H1 (cell line): Measurements from ENCODE around the gene BAZ2B.

Source experiments
- CBX5 ChIP-seq: fragments of 300-800, 300-1000 bp; sonication (generic); IDR thresholded peaks from 2 replicates; pipeline ENCODE4 v1.7.1; 2016; ENCODE audit warnings: antibody characterized with exemption, low read length, low read depth
- CHD2 ChIP-seq: IDR thresholded peaks from 2 replicates; pipeline ENCODE4 v1.6.1; 2012; ENCODE audit warnings: low read length, improper control_type of control experiment
- CTCF ChIP-seq, 3 experiments: IDR thresholded peaks; 1 replicate in 2 of 3; 2 replicates in 1 of 3; pipeline versions ENCODE4 v1.5.1 to v1.6.1; 2011; ENCODE audit warnings: low read length in 3 of 3, mild to moderate bottlenecking in 3 of 3, inconsistent platforms in 2 of 3, low read depth in 1 of 3, moderate library complexity in 1 of 3; ENCODE audit not compliant: insufficient read depth in 1 of 3; ENCODE audit errors: control extremely low read depth in 1 of 3
- EP300 ChIP-seq, 2 experiments: IDR thresholded peaks; 1 replicate in 1 of 2; 2 replicates in 1 of 2; pipeline ENCODE4 v1.6.1; 2011 to 2012; ENCODE audit warnings: low read depth in 2 of 2, low read length in 2 of 2, mild to moderate bottlenecking in 2 of 2, borderline replicate concordance in 1 of 2, inconsistent platforms in 1 of 2, moderate library complexity in 1 of 2
- POLR2A ChIP-seq, 2 experiments: IDR thresholded peaks; 1 replicate in 1 of 2; 2 replicates in 1 of 2; pipeline ENCODE4 v1.6.1; 2011; ENCODE audit warnings: low read depth in 2 of 2, low read length in 2 of 2, mild to moderate bottlenecking in 2 of 2; ENCODE audit errors: control extremely low read depth in 1 of 2
- POLR2AphosphoS5 ChIP-seq: IDR thresholded peaks from 2 replicates; pipeline ENCODE4 v1.6.1; 2011; ENCODE audit warnings: low read depth, low read length
- POU5F1 ChIP-seq: IDR thresholded peaks from 2 replicates; pipeline ENCODE4 v1.6.1; 2011; ENCODE audit warnings: low read depth, mild to moderate bottlenecking, low read length, moderate library complexity
- RAD21 ChIP-seq, 2 experiments: IDR thresholded peaks in 1 of 2; conservative IDR thresholded peaks in 1 of 2; 2 replicates each; pipeline ENCODE4 v1.6.1; 2011; ENCODE audit warnings: low read depth in 2 of 2, low read length in 2 of 2, improper control_type of control experiment in 1 of 2, inconsistent platforms in 1 of 2, mild to moderate bottlenecking in 1 of 2, moderate library complexity in 1 of 2
- TEAD4 ChIP-seq: IDR thresholded peaks from 2 replicates; pipeline ENCODE4 v1.6.1; 2012; ENCODE audit warnings: low read depth, low read length, inconsistent platforms, mixed read lengths
- TF ChIP-seq, protein P1 (sequence below): IDR thresholded peaks from 2 replicates; pipeline ENCODE4 v1.6.1; 2011; ENCODE audit warnings: low read length, improper control_type of control experiment

- TF ChIP-seq TEAD4, result no peak
- no peak for TF ChIP-seq EP300 (IDR thresholded peaks at IDR 0.05; ENCODE audit: borderline replicate concordance in 1 of 2, low read depth in 2 of 2, low read length in 2 of 2)
- TF ChIP-seq CHD2, result no peak
- peak in 2 of 3 experiments; percentile 23 to 25; a peak in 2 of 4 replicates for TF ChIP-seq CTCF (IDR thresholded peaks at IDR 0.05; ENCODE audit: control extremely low read depth in 1 of 3, insufficient read depth in 1 of 3, low read depth in 1 of 3, low read length in 3 of 3)
- TF ChIP-seq RAD21 (IDR thresholded peaks at IDR 0.05 in 1 of 2, conservative IDR thresholded peaks at IDR 0.05 in 1 of 2; ENCODE audit: low read depth in 2 of 2, low read length in 2 of 2), result peak; percentile 32 to 44; a peak in 3 of 4 replicates
- TF ChIP-seq POLR2AphosphoS5, result no peak
- TF ChIP-seq CBX5, result no peak
- TF ChIP-seq POLR2A (IDR thresholded peaks at IDR 0.05; ENCODE audit: control extremely low read depth in 1 of 2, low read depth in 2 of 2, low read length in 2 of 2), result no peak
- no peak for TF ChIP-seq POU5F1
- TF ChIP-seq, protein P1, sequence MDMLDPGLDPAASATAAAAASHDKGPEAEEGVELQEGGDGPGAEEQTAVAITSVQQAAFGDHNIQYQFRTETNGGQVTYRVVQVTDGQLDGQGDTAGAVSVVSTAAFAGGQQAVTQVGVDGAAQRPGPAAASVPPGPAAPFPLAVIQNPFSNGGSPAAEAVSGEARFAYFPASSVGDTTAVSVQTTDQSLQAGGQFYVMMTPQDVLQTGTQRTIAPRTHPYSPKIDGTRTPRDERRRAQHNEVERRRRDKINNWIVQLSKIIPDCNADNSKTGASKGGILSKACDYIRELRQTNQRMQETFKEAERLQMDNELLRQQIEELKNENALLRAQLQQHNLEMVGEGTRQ, result no peak
Observed at GRCh38 chr2:159475793-159476192, 140.6 kb downstream of the BAZ2B start.
